Gastrocnemius medialis (tissue), 4 donors: ENCODE results near the gene MRPL18. TPM values are rescaled to one million over a fixed set of nuclear protein-coding genes. Genes with fewer than 3 reads are reported as not detected.
A peak's percentile ranks its signal among the peaks of the same experiment; 100 is the strongest.

Experiments used
- ATAC-seq, 2 donors: fragments of 150-250 bp; one replicate each; pipeline ENCODE4 v1.9.1; 2016
- DNase-seq, 2 donors: peaks; one replicate each; pipeline ENCODE4 v3.0.0-alpha.2; 2019
- H3K27ac ChIP-seq, 4 donors: fragments of 200-600 bp; sonication (generic); 1 replicate in 1 of 4; 2 replicates in 3 of 4; pipeline ENCODE4 v1.5.1; 2016 to 2018; ENCODE audit warnings: mild to moderate bottlenecking in 2 of 4, moderate library complexity in 1 of 4
- H3K27me3 ChIP-seq, 3 donors: fragments of 200-600 bp; sonication (generic) in 2 of 3; 1 replicate in 1 of 3; 2 replicates in 2 of 3; pipeline versions ENCODE4 v1.5.1 to v1.6.0; 2016 to 2019; ENCODE audit warnings: mild to moderate bottlenecking in 1 of 3, moderate library complexity in 1 of 3
- H3K36me3 ChIP-seq, 2 donors: fragments of 200-600 bp; sonication (generic) in 1 of 2; one replicate each; pipeline ENCODE4 v1.5.1; 2017 to 2018
- H3K4me1 ChIP-seq, 2 donors: fragments of 200-600 bp; sonication (generic) in 1 of 2; one replicate each; pipeline ENCODE4 v1.5.1; 2016 to 2017; ENCODE audit warnings: mild to moderate bottlenecking in 2 of 2
- H3K4me3 ChIP-seq, 4 donors: fragments of 200-600 bp; sonication (generic) in 3 of 4; 1 replicate in 1 of 4; 2 replicates in 3 of 4; pipeline ENCODE4 v1.5.1; 2016 to 2019; ENCODE audit warnings: mild to moderate bottlenecking in 2 of 4
- H3K9me3 ChIP-seq, 3 donors: fragments of 200-600 bp; sonication (generic) in 2 of 3; 1 replicate in 1 of 3; 2 replicates in 2 of 3; pipeline ENCODE4 v1.5.1; 2016 to 2019
- CTCF ChIP-seq, 5 experiments: fragments of 450-650 bp in 3 of 5; fragments of 200-600 bp in 2 of 5; sonication (generic) in 2 of 5; IDR thresholded peaks in 4 of 5; conservative IDR thresholded peaks in 1 of 5; 1 replicate in 4 of 5; 2 replicates in 1 of 5; pipeline ENCODE4 v1.5.1; 2016 to 2019; ENCODE audit warnings: antibody characterized with exemption in 5 of 5, mild to moderate bottlenecking in 3 of 5, moderate library complexity in 3 of 5
- POLR2A ChIP-seq, 2 donors: fragments of 450-650 bp; IDR thresholded peaks; one replicate each; pipeline ENCODE4 v1.6.1; 2017; ENCODE audit warnings: antibody characterized with exemption in 2 of 2, mild to moderate bottlenecking in 2 of 2, moderate library complexity in 2 of 2
- in situ Hi-C, 4 donors: fragments of 200-750 bp; cut with MboI; loops; one replicate each; pipeline versions ENCODE4 v1.15.0 to v1.8.0; 2017; ENCODE audit warnings: low sequenced_read_pairs in 4 of 4
- intact Hi-C: fragments of 100-400 bp; cut with DNase I; formaldehyde crosslinking; loops from one replicate; pipeline ENCODE4 v1.15.1; 2023; ENCODE audit warnings: low total_unique reads
- total RNA-seq, 4 donors: library from RNA; depleted of rRNA; stranded (reverse); fragments of >200 nt; gene quantifications; one replicate each; pipeline versions ENCODE4 v1.1.0 to v1.2.3, GENCODE V29; 2016

The MRPL18 gene
- total RNA-seq, 4 donors from 2014 or later = 54.0 to 122 (median 69.0) TPM

- H3K36me3 ChIP-seq = peaks cover 13 to 75% of the 10 kb centered on the region in 2 donors
- intact Hi-C loops = no loop called here
- H3K27me3 ChIP-seq = no peaks in the 10 kb centered on the region
- H3K4me3 ChIP-seq = no peak overlapping the region
- ATAC-seq (no peak), DNase-seq (no peak)
- H3K4me1 ChIP-seq = no peaks in the 10 kb centered on the region
- no peak for TF ChIP-seq POLR2A (IDR thresholded peaks at IDR 0.05)
- TF ChIP-seq CTCF (IDR thresholded peaks at IDR 0.05 in 4 of 5, conservative IDR thresholded peaks at IDR 0.05 in 1 of 5) = no peak
- in situ Hi-C loops = loop anchor here in 2 of 4 donors (10.0 kb wide), 1 partner anchor 94 kb away; no protein-coding TSS in a partner anchor
- no peaks in the 10 kb centered on the region for H3K9me3 ChIP-seq
- H3K27ac ChIP-seq = no peak overlapping the region
Measured at GRCh38 chr6:159778542-159779103, 11.6 kb upstream of the MRPL18 start.

GRCh38 chr6:159788276-159788675 is 2.0 kb upstream of the MRPL18 start:
- in situ Hi-C loops (no loop called here), intact Hi-C loops (loop anchor here (5.0 to 10.0 kb wide), 2 partner anchors 184 to 277 kb away; no protein-coding TSS in a partner anchor)
- DNase-seq = no peak
- TF ChIP-seq POLR2A (IDR thresholded peaks at IDR 0.05) (no peak), CTCF (IDR thresholded peaks at IDR 0.05 in 4 of 5, conservative IDR thresholded peaks at IDR 0.05 in 1 of 5) (no peak)
- Histone ChIP-seq H3K9me3 (no peaks in the 10 kb centered on the region), H3K4me3 (peak overlapping the region; percentile 94 to 99 (median 94)), H3K27ac (peak overlapping the region; percentile 94 to 100 (median 96)), H3K4me1 (peaks cover 38 to 41% of the 10 kb centered on the region in 2 donors), H3K36me3 (peaks cover 0 to 52% of the 10 kb centered on the region in 2 donors), H3K27me3 (no peaks in the 10 kb centered on the region)
- ATAC-seq = no peak

- Histone ChIP-seq H3K4me1 (peaks cover 38 to 41% of the 10 kb centered on the region in 2 donors), H3K27me3 (no peaks in the 10 kb centered on the region), H3K27ac (peak overlapping the region; percentile 94 to 100 (median 96)), H3K36me3 (peaks cover 0 to 52% of the 10 kb centered on the region in 2 donors), H3K9me3 (no peaks in the 10 kb centered on the region), H3K4me3 (peak overlapping the region; percentile 94 to 99 (median 94))
- peak; percentile 30 to 54 for DNase-seq
- intact Hi-C loops = loop anchor here (1.0 to 10.0 kb wide), 5 partner anchors 27 to 276 kb away; partner anchors contain the start of genes ACAT2, SOD2 and WTAP
- no peak for TF ChIP-seq CTCF (IDR thresholded peaks at IDR 0.05 in 4 of 5, conservative IDR thresholded peaks at IDR 0.05 in 1 of 5)
- ATAC-seq = peak in 1 of 2 donors; percentile 15
- in situ Hi-C loops = no loop called here
Measured at GRCh38 chr6:159788753-159789376, 1.4 kb upstream of the MRPL18 start.

- in situ Hi-C loops = loop anchor here in 2 of 4 donors (5.0 to 10.0 kb wide), 2 partner anchors 62 to 95 kb away; partner anchors contain the start of genes SOD2 (in 1 of the 2) and WTAP (in 1 of the 2)
- no peaks in the 10 kb centered on the region for H3K27me3 ChIP-seq
- peak within 1 kb of the TSS; percentile 94 to 100 (median 96) for H3K27ac ChIP-seq
- peak; percentile 90 to 94 for ATAC-seq
- peaks cover 38 to 41% of the 10 kb centered on the region in 2 donors for H3K4me1 ChIP-seq
- TF ChIP-seq CTCF (IDR thresholded peaks at IDR 0.05 in 4 of 5, conservative IDR thresholded peaks at IDR 0.05 in 1 of 5) (no peak), POLR2A (IDR thresholded peaks at IDR 0.05) (peak; percentile 95 to 99)
- peak; percentile 100 for DNase-seq
- H3K4me3 ChIP-seq = peak within 1 kb of the TSS; percentile 94 to 99 (median 94)
- peaks cover 0 to 52% of the 10 kb centered on the region in 2 donors for H3K36me3 ChIP-seq
- intact Hi-C loops = loop anchor here (1.0 to 10.0 kb wide), 5 partner anchors 27 to 275 kb away; partner anchors contain the start of genes ACAT2, SOD2 and WTAP
- H3K9me3 ChIP-seq = no peaks in the 10 kb centered on the region
Measured at GRCh38 chr6:159789377-159790148, 704 bp upstream of the MRPL18 start, which contains the start of gene TCP1. TSS of gene TCP1 (minus strand) at chr6:159789602. CDS start at chr6:159789468, 134 bp downstream.
